Dermis blood vessel endothelial cell (primary cell): ENCODE measurements around the gene ARL10. TPM values are rescaled to one million over a fixed set of nuclear protein-coding genes. Genes with fewer than 3 reads are reported as not detected.

ENCODE experiments used
- DNase-seq: peaks from one replicate; pipeline ENCODE4 v3.0.0; 2010
- total RNA-seq: library from RNA; depleted of rRNA; stranded (reverse); fragments of >200 nt; gene quantifications from 2 replicates; pipeline ENCODE4 v1.2.3, GENCODE V29; 2014

Gene ARL10
- total RNA-seq, 1 donor from 2014 or later, result 15.0 TPM

GRCh38 chr5:176413255-176413565 lies 47.9 kb downstream of the ARL10 start:
- no peak for DNase-seq

GRCh38 chr5:176413709-176414191 lies 48.5 kb downstream of the ARL10 start:
- no peak for DNase-seq

GRCh38 chr5:176414704-176415103 lies 49.4 kb downstream of the ARL10 start:
- no peak for DNase-seq

- DNase-seq, result no peak
Measured at GRCh38 chr5:176415240-176415951, 50.1 kb downstream of the ARL10 start.

- peak; percentile 92 for DNase-seq
Measured at GRCh38 chr5:176415952-176416924, 51.0 kb downstream of the ARL10 start, which contains the start of gene CLTB. Gene CLTB, minus strand, starts transcription at chr5:176416539. Its CDS starts 176 bp downstream, at chr5:176416363.

- DNase-seq, result no peak
Measured at GRCh38 chr5:176416965-176417364, 51.7 kb downstream of the ARL10 start.

- peak; percentile 55 for DNase-seq
Measured at GRCh38 chr5:176418251-176418650, 53.0 kb downstream of the ARL10 start.

- no peak for DNase-seq
Measured at GRCh38 chr5:176420086-176420485, 54.8 kb downstream of the ARL10 start.

- DNase-seq, result no peak
Measured at GRCh38 chr5:176420972-176421544, 55.8 kb downstream of the ARL10 start.

- DNase-seq, result peak; percentile 35
Measured at GRCh38 chr5:176424181-176424580, 58.9 kb downstream of the ARL10 start.

GRCh38 chr5:176425138-176425537 lies 59.9 kb downstream of the ARL10 start:
- DNase-seq, result no peak

- DNase-seq, result no peak
Measured at GRCh38 chr5:176425791-176426190, 60.5 kb downstream of the ARL10 start.

- no peak for DNase-seq
Measured at GRCh38 chr5:176426876-176427275, 61.6 kb downstream of the ARL10 start.

- DNase-seq, result no peak
Measured at GRCh38 chr5:176427971-176428370, 62.7 kb downstream of the ARL10 start.

GRCh38 chr5:176429972-176430371 lies 64.7 kb downstream of the ARL10 start:
- DNase-seq, result peak; percentile 55

Other genes starting within 250 kb of the ARL10 start
- 1.5 and 3.9 TPM in 2 replicates for gene SIMC1, start 127.1 kb upstream of the ARL10 start, total RNA-seq
- gene KIAA1191, start 3.7 kb upstream of the ARL10 start, total RNA-seq, result 88.0 and 101 TPM in 2 replicates
- 9.8 and 14.1 TPM in 2 replicates for gene NOP16, start 23.1 kb downstream of the ARL10 start, total RNA-seq
- gene HIGD2A, start 23.3 kb downstream of the ARL10 start, total RNA-seq, result 27.9 and 47.3 TPM in 2 replicates
- gene CLTB, start 51.1 kb downstream of the ARL10 start, total RNA-seq, result 107 and 163 TPM in 2 replicates
- 48.3 and 50.2 TPM in 2 replicates for gene FAF2, start 82.9 kb downstream of the ARL10 start, total RNA-seq
- gene RNF44, start 171.9 kb downstream of the ARL10 start, total RNA-seq, result 4.1 and 8.6 TPM in 2 replicates
- under 0.01 TPM in 1 of 2 replicates, not detected in the other for gene CDHR2, start 183.9 kb downstream of the ARL10 start, total RNA-seq
- gene GPRIN1, start 244.7 kb downstream of the ARL10 start, total RNA-seq, result 7.7 and 8.7 TPM in 2 replicates